A549 treated with Hydrocortisone at 1 μM for 4 hours (cell line): Measurements from ENCODE around the gene ANAPC4. TPM values are rescaled to one million over a fixed set of nuclear protein-coding genes. Genes with fewer than 3 reads are reported as not detected.

Experiments
- total RNA-seq: library from RNA; stranded (reverse); fragments of 200-300 nt; extraction: Qiagen RNA extraction; gene quantifications from 5 replicates; pipeline ENCODE4 v1.2.3, GENCODE V29; 2022

The ANAPC4 gene
- total RNA-seq, result 10.8 to 14.2 TPM (median 12.0 TPM) in 5 replicates

GRCh38 chr4:25376754-25377571, at the start of gene ANAPC4:
Gene ANAPC4, plus strand, starts transcription at chr4:25377263. Its CDS starts 165 bp downstream, at chr4:25377428.

Other genes starting within 250 kb of the ANAPC4 start
- 2.8 to 3.3 TPM (median 2.9 TPM) in 5 replicates for gene SEPSECS, start 216.8 kb upstream of the ANAPC4 start, total RNA-seq
- 5.7 to 8.5 TPM (median 6.5 TPM) in 5 replicates for gene PI4K2B, start 143.2 kb upstream of the ANAPC4 start, total RNA-seq
- 3.6 to 5.3 TPM (median 4.1 TPM) in 5 replicates for gene ZCCHC4, start 64.5 kb upstream of the ANAPC4 start, total RNA-seq